Stimulated activated CD4-positive, alpha-beta T cell treated with anti-CD3 and anti-CD28 coated beads, TNF-alpha, amount 100 ng/mL, for 1 hour (primary cell): ENCODE measurements around the gene SLC19A2.
"Not testable (repeated sequence)": the region's sequence is repeated elsewhere in the genome, so short reads cannot be mapped to it uniquely, and the experiment has no call there.

Source experiments
- DNase-seq, 3 donors: peaks; one replicate each; pipeline ENCODE4 v3.0.0-alpha.2; 2020; ENCODE audit warnings: low read depth in 3 of 3, low spot score in 1 of 3

The SLC19A2 gene

DNA sequence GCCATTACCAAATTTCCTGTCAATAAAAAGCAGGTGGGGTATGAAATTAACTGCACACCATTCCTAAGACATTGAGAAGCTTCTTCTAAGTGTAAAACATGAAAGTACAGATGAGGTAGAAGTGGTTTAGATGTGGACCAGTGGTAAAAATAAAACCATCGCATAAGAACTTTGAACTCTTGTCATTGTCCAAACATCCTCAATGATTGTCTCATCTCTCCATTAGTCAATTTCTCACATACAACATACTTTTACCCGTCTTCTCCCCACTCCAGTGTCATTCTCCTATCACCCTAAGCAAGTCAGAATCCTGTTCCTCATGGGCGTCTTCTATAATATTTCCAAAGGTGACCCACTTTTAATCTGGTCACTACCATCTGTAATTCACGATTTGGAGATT is 24.3 kb upstream of the SLC19A2 start:
- no peak for DNase-seq

GRCh38 chr1:169509354-169509753 is 23.6 kb upstream of the SLC19A2 start:
- DNase-seq = no peak

DNA sequence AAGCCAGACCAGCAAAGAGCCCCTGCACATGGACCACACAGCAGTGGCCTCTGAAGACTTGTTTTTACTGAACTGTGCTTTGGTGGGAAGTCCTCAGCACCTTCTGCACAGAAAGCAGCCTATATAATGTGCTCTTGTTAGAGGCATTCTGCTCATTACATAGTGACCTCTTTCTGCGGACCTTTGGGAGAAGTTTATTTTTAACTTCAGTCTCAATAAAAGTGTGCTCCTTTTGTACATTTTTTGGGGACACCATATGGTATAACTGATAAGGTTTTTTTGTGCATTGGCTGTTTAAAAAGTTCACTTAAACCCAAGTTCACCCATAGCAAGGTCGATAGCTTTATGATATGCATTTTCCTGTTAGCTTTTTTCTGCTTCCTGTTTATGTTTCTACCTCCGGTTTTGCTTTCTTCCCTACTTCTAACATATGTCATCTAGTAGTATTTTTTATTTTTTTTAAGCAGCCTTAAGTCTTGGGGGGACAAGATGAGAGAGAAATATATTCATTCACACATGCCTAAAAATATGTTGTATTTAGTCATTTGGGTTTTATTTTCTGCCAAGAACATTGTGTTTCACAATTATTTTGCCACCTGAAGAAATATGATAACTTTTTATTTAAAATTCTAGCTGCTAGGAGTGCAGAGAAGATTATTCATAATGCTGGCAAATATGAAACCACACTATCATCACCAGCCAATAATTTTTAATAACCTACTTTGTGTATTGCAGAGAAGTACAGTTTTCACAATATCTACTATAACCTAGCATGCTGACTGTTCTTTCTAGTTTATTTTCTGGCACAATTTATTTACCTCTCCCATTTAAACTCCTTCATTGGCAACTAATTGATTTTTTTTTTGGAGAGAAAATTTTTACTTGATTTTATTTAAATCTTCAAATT is 22.9 kb upstream of the SLC19A2 start:
- no peak for DNase-seq

DNA sequence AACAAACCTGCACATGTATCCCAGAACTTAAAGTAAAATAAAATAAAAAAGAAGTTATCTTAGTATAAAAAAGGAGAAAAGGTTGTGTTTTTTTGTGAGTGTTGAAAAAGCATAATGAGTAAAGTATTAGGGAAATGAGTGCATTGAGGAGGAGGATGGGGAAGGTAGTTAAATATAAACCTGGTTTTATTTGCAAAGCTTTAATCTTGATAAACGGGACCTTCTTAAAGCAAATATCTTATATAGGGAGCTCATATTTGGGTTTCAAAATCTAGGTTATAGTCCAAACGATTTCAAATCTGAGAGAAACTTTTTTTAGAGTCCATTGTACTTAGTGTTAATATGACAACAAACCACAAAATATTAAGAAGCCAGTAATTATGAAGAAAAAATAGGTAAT is 21.7 kb upstream of the SLC19A2 start:
- DNase-seq = no peak

DNA sequence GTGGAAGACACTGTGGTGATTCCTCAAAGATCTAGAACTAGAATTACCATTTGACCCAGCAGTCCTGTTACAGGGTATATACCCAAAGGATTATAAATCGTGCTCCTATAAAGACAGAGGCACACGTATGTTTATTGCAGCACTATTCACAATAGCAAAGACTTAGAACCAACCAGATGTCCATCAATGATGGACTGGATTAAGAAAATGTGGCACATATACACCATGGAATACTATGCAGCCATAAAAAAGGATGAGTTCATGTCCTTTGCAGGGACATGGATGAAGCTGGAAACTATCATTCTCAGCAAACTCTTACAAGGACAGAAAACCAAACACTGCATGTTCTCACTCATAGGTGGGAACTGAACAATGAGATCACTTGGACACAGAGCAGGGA is 17.9 kb upstream of the SLC19A2 start:
- DNase-seq = not testable (repeated sequence)

- no peak for DNase-seq
Observed at GRCh38 chr1:169499807-169500206, 14.1 kb upstream of the SLC19A2 start.

GRCh38 chr1:169497317-169497716 is 11.6 kb upstream of the SLC19A2 start:
- no peak for DNase-seq

DNA sequence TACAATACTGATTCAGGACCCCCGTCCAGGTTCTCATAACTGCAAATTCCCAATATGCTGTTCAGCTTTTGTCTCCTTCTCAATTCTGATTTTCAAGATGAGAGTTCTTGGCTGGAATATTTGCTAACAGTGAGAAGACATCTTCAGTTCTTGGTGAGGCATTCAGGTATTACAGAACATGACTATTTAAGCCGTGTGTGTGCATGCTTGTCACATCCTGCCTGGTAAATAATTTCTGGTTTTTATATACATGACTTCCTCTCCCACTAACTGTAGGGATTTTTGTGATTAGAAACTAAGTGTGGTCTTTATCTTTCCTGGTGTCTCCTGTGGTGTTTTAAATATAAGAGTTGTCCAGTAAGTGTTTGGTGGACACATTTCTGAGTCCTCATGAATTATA is 10.2 kb upstream of the SLC19A2 start:
- DNase-seq = no peak

DNA sequence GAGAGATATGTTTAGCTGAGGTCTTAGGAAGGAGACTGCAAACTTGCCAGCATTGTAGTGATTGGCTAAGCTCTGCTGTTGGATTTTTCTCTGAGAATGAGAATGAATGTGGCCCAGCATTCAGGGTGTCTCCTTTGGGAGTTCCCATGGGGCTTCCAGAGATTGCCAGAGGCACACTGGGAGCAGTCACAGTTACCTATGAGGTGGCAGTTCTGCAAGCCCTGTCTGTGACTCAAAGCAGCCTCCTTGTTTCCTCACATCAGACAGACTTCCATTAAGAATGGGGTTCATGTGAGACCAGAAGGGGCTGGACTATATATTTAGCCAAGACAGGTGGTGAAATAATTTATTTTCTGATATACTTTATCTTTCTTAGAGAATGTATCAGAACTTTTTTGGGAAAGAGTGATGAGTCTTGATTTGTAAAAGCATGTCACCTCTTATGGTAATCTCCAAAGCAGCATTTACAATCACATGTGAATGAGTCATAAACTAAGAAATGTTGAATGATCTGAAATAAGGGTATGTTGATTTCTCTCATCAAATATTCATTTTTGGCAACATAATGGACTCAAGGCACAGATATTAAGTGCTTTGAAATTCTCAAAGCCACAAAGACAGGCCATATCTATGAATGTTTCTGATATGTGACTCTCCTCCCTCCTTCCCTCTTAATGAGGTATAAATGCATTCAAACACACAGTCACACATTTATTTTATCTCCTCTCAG is 9.5 kb upstream of the SLC19A2 start:
- DNase-seq = no peak

GRCh38 chr1:169494343-169494742 is 8.6 kb upstream of the SLC19A2 start:
- no peak for DNase-seq

DNA sequence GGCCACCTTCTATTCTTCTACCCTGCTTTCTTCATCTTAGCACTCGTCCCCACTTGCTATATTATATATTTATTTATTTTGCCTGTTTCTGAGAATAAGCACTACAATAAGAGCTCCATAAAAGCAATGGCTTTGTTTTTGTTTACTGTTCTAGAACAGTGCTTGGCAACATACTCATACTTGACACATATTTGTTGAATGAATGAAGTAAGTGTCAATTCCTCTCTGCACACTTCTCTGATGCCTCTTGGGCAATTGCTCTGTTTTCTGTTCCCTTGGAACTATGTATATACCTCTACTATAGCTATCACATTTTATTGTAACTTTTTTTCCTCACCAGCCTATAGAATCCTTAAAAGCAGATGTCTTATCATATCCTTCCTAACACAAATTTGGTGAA is 7.5 kb upstream of the SLC19A2 start:
- no peak for DNase-seq

DNA sequence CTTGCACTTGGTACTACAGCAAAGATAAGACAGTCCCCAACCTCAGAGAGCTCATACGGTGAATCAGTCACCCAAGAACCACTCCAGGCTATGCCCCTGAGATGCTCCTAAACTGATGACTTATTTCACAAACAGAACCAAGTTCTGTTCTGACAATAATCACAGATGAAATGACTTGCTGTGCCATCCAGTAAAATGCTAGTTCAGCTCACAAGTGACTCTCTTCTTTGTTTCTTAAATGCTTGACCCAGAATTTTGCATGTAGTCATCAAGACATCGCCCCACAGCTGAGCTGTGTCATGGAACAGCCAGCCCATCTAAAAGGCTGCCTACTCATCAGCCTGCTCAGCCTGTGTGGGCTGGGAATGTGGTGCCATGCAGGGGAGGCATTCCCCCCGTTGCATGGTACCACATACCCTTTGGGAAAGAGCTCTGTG is 6.1 kb upstream of the SLC19A2 start:
- DNase-seq = no peak

DNA sequence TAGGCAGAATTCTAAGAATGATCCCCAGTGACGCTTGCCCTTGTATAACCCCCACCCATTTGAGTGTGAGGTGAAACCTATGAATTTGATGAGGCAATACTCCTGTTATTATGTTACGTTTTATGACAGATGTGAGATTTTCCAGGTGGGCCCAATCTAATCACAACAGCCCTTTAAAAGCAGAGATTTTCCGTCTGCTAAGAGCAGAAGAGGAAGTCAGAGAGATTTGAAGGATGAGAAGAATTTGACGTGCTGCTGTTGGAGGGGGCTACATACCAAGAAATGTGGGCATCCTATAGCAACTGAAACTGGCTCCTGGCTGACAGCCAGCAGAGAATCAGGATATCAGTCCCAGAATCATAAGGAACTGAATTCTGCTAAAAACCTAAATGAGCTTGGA is 2.4 kb upstream of the SLC19A2 start:
- DNase-seq = no peak

DNA sequence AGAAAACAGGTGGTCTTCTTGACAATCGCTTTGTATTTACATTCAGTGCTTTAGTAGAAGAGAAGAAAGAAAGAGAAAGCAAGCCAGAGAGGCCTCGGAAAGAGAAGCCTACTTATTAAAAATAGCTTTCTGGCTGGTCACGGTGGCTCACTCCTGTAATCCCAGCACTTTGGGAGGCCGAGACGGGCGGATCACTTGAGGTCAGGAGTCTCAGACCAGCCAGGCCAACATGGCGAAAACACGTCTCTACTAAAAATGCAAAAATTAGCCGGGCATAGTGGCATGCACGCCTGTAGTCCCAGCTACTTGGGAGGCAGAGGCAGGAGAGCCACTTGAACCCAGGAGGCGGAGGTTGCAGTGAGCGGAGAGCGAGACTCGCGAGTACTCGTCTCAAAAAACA is 1.8 kb upstream of the SLC19A2 start:
- no peak for DNase-seq

GRCh38 chr1:169487133-169487532 is 1.4 kb upstream of the SLC19A2 start:
- DNase-seq = no peak

- DNase-seq = no peak
Observed at GRCh38 chr1:169486281-169487051, 722 bp upstream of the SLC19A2 start.

DNA sequence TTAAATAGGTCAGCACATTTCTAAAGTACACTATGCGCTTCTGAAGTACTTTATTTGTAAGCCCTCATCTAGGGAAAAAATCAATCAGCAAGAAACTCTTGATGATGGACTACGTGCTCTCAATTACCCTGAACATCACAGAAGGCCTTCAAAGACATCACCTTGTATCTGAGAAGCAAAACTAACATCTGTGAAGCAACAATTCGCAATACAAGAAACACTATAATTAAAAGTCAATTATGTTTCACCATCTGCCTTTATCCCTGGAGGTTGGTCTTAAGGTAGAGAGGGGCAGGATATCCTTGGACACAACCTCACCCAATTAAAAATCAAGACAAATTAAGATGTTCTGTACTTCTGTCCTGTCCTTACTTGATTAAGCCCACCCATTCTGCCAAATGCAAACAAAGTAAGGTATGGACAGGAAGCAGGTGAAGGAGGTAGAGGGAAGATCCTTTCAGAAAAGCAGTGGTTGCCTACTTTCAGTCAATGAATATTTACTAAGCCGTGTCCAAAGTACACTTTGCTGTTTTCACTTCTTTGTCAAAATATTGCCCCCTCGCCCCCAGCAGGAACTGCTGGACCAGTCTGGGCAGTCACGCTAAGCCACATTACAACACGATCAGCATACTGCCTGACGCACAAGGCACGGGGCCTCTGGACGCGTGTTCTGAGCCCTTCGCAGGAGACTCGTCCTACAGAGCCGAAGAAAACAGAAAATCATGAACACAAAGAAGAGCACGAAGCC is 887 bp downstream of the SLC19A2 start:
- DNase-seq = no peak

DNA sequence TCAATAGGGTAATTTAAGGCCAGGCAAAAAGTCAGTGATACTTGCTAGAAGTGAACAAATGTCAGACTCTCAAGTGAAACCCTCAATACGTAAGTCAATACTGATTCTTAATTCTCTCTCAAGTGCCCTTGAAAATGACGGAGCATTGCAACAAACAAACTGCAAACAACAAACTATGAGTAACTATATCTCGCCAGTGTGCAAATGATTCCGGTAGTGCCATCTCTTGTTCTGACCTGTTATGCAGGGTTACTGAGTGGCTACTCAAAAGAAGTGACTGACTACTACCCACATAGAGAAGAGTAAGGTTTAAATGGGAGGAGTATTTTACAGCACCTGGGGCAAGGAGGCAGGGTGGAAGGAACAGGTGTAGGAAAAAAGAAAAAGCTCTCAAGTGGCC is 1.6 kb downstream of the SLC19A2 start:
- DNase-seq = no peak

- DNase-seq = no peak
Observed at GRCh38 chr1:169483500-169483966, 2.2 kb downstream of the SLC19A2 start.

GRCh38 chr1:169479363-169480066 is 6.2 kb downstream of the SLC19A2 start:
- DNase-seq = no peak
